HG02610 (cell line): ENCODE data around the gene ZNF718.
"Not testable (repeated sequence)": the region's sequence is repeated elsewhere in the genome, so short reads cannot be mapped to it uniquely, and the experiment has no call there.

ENCODE experiments used
- ATAC-seq: cut with Tn5 transposase; IDR thresholded peaks from one replicate; pipeline ENCODE4 v1.9.1; 2021; ENCODE audit warnings: mild to moderate bottlenecking, moderate library complexity; ENCODE audit not compliant: unreplicated experiment

Gene ZNF718

GRCh38 chr4:147233-147632 is 22.9 kb downstream of the ZNF718 start:
- ATAC-seq = no peak

GRCh38 chr4:161496-162284 is 37.4 kb downstream of the ZNF718 start:
- no peak for ATAC-seq

- not testable (repeated sequence) for ATAC-seq
Measured at GRCh38 chr4:169640-170039, 45.3 kb downstream of the ZNF718 start.

DNA sequence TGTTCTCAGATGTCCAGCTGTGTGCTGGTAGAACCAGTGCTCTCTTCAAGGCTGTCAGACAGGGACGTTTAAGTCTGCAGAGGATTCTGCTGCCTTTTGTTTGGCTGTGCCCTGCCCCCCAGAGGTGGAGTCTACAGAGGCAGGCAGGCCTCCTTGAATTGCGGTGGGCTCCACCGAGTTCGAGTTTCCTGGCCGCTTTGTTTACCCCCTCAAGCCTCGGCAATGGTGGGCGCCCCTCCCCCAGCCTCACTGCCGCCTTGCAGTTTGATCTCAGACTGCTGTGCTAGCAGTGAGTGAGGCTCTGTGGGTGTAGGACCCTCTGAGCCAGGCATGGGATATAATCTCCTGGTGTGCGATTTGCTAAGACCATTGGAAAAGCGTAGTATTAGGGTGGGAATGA is 47.0 kb downstream of the ZNF718 start:
- not testable (repeated sequence) for ATAC-seq

DNA sequence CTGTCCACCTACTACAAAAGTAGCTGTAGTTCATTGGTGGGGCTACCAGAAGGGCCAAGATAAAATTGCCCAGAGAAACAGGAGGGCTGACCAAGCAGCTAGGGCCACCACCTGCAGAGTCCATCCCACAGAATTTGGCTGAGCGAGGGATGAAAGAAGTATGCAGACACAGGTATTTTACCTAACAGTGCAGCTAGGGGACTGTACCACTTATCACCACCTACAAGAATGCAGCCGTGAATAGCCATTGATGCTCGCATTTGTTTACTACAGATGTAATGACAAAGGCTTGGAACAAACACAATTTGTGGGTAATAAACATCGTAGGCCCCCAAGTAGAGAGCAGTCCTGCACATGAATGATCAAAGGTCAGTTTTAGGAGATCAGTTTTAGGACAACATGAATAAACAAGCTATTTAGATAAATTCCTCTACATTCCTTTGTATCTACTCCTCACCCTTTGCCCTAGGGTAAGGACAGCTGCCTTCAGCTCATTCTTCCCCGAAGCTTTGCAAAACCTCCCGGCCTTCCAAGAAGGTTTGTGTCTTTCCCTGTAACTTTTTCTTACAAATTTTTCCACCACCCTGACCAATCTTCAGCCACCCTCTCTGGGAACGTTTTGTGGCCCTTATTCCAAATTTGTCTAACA is 49.5 kb downstream of the ZNF718 start:
- no peak for ATAC-seq

DNA sequence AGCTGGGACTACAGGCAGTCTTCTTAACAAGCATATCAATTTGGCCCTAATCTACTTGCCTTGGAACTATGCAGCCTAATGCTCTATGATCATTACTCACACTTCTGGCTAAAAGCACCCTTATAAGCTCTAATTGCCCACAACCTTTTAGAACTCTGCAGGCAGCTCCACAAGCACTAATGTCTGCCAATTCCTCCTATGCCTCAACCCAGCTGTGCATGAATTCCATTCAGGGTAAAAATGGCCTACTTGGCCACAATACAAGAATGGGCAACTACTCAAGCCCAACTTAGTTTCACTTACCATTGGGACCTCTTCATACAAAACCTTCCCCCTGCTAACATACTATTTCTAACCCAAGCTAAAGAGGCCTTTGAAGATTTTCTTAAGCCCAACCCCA is 51.7 kb downstream of the ZNF718 start:
- ATAC-seq = no peak

DNA sequence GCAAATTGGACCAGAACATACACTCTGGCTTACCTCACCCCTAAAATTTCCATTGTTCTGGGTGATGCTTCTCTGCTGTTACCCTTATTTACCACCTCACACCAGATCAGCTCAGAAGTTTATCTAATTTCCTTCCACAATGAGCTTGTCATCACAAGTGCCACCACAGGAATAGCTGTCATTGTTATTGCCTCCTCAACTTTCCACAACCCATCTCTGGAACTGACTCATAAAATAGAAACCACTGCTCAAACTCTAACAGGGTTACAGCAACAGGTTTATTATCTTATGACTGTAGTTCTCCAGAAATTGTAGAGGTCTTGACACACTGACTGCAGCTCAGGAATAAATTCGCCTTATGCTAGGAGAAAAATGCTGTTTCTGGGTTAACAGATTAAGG is 52.7 kb downstream of the ZNF718 start:
- no peak for ATAC-seq

DNA sequence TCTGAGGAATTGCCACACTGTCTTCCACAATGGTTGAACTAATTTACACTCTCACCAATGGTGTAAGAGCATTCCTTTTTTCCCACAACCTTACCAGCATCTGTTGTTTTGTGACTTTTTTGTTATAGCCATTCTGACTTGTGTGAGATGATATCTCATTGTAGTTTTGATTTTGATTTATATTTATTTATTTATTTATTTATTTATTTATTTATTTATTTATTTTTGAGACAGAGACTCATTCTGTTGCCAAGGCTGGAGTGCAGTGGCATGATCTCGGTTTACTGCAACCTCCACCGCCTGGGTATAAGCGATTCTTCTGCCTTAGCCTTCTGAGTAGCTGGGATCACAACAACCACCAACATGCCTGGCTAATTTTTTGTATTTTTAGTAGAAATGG is 57.9 kb downstream of the ZNF718 start:
- ATAC-seq = not testable (repeated sequence)

- no peak for ATAC-seq
Measured at GRCh38 chr4:188091-188490, 63.8 kb downstream of the ZNF718 start.

GRCh38 chr4:195159-195558 is 70.9 kb downstream of the ZNF718 start:
- ATAC-seq = not testable (repeated sequence)

- no peak for ATAC-seq
Measured at GRCh38 chr4:200936-201335, 76.6 kb downstream of the ZNF718 start.

DNA sequence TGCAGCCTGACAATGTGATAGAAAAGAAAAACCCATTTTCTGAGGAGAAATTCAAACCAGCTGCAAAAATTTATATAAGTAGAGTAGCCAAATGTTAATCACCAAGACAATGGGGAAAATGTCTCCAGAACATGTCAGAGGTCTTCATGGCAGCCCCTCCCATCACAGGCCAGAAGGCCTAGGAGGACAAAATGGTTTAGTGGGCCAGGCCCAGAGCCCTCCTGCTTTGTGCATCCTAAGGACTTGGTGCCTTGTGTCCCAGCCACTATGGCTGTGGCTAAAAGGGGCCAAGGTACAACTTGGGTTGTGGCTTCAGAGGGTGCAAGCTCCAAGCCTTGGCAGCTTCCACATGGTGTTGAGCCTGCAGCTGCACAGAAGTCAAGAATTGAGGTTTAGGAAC is 78.5 kb downstream of the ZNF718 start:
- not testable (repeated sequence) for ATAC-seq

GRCh38 chr4:205097-205756 is 80.9 kb downstream of the ZNF718 start:
- ATAC-seq = no peak

- no peak for ATAC-seq
Measured at GRCh38 chr4:206054-206453, 81.8 kb downstream of the ZNF718 start.

DNA sequence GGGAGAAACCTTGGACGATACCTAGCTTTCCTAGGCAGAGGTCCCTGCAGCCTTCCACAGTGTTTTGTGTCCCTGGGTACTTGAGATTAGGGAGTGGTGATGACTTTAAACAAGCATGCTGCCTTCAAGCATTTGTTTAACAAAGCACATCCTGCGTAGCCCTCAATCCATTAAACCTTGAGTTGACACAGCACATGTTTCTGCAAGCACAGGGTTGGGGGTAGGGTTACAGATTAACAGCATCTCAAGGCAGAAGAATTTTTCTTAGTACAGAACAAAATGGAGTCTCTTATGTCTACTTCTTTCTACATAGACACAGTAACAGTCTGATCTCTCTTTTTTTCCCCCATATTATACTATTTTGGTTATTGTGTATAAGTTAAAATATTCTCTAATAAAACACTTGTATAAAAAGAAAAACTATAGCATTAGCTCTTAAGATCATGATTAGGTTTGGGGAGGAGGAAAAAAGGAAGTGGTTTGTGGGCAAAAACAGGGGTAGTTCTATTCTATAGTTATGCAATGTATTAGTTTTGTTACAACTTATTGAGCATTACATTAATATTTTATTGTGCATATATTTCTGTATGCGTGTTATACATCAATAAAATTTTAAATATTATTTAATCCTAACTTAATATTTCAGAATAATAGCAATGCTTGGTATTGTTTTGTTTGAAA is 84.3 kb downstream of the ZNF718 start:
- not testable (repeated sequence) for ATAC-seq

- ATAC-seq = no peak
Measured at GRCh38 chr4:211033-211511, 86.8 kb downstream of the ZNF718 start.

DNA sequence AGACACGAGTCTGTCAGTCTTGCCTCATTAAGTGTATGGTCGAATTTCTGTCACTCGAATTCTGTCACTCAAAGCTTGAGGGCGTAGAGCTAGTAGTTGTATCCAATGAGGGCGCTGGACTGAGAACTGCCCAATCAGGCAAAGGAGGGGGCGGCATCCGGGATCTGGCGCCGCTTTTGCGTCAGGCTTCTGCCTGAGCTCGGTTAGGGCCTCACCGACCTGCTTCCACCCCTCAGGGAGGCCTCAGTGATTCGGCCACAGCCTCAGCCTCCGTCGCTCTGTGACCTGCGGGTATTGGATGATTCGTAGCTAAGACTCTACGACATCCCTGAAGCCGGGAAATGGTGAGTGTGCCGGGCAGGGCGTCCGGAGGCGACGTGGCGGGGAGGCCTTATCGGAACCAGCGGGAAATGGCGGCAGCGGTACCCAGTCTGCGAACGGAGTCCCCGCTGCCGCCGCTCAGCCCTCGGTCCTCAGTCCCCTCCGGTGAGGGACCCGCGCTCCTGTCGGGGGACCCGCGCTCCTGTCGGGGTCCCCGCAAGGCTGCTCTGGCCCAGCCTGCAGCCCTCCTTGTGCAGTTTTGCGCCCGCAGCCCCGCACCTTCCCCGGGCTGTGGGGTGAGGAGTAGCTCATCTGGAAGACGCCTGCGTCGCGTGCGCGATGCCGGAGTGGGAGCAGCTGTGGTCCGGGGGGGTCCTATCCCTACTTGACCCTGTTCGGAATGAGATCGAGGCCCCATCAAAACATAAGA is 88.3 kb downstream of the ZNF718 start:
- ATAC-seq = no peak

- not testable (repeated sequence) for ATAC-seq
Measured at GRCh38 chr4:213189-213535, 88.9 kb downstream of the ZNF718 start.
